ENCODE measurements around the gene CENPX.
A peak's percentile ranks its signal among the peaks of the same experiment; 100 is the strongest.

Gene CENPX

DNA sequence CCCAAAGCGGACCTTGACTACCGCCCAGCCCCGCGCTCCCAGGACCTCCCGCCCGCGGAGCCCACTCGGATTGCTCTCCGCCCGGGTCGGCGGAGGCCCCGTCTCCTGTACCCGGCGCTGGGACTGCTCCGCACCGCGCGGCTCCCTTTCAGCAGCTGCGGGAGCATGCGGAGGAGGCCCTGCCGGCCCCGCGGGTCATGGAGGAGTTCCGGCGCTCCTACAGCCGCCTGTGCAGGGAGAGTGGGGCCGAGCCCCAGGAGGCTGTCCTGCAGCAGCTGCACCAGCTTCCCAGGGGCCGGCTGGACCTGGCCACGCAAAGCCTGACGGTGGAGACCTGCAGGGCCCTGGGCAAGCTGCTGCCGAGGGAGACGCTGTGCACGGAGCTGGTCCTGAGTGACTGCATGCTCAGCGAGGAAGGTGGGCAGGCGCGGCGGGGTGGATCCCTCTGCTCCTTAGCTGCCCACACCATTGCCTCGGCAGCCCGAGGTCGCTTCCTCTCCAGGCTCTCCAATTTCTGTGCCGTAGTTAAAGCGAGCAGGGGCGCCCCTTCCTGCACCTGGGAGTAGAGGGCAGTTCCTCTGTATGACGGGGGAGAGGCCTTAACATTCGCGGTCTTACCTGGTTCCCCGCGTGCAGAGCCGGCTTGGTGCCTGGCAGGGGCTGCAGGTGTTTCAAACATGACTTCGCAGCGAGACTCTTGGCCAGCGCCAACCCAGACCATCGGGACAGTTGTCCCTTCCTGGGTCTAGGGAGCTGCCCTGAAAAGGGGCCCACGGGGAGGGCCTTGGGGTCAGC is 966 bp upstream of the CENPX start:
- no peak for DNase-seq (ENCODE audit: low read depth in 1 of 2, low spot score in 1 of 2)

DNA sequence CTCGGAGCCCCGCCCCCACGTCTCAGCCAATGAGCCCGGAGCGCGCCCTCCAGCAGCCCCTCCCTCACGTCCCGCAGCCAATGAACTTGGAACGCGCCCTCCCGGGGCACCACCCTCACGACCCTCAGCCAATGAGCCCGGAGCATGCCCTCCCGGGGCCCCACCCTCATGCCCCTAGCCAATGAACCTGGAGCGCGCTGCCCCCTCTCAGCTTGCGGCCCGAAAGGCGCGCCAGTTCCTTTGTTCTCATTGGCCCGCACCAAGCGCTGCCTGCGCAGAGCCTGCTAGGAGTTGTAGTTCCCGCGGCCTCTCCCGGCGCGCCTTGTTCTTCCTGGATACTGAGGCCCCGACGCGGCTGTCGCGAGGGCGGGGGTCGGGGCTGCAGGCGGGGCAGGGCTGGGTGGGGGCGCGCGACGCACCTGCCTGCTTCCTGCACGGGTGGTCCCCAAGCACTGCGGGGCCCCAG is 336 bp upstream of the CENPX start, which contains the start of gene LRRC45:
TSS of gene LRRC45 (plus strand) at position 325 of the 466 bp plus-strand sequence. CDS start 339 bp downstream, outside the sequence.
- peak; percentile 99 to 100 for DNase-seq (ENCODE audit: low read depth in 1 of 2, low spot score in 1 of 2)

DNA sequence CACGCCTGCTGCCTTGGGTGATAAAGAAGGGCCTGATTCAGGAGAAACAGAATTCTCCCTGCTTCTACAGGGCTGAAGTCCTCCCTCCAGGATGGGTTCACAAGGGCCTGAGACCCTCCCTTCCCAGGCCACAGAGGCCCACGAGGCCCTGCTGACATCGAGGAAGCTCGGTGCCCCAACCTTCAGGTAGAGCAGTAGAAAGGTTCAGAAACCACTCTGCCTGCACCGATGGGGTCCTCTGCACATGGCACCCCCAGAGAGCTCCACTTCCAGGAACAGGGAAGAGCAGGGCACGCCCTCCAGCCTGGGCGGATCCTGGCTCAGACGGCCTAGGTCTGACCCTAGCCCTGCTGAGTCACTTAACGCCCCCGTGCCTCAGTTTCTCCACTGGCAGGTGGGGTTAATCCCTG is 773 bp downstream of the CENPX start:
- DNase-seq (ENCODE audit: low read depth in 1 of 2, low spot score in 1 of 2) = no peak

DNA sequence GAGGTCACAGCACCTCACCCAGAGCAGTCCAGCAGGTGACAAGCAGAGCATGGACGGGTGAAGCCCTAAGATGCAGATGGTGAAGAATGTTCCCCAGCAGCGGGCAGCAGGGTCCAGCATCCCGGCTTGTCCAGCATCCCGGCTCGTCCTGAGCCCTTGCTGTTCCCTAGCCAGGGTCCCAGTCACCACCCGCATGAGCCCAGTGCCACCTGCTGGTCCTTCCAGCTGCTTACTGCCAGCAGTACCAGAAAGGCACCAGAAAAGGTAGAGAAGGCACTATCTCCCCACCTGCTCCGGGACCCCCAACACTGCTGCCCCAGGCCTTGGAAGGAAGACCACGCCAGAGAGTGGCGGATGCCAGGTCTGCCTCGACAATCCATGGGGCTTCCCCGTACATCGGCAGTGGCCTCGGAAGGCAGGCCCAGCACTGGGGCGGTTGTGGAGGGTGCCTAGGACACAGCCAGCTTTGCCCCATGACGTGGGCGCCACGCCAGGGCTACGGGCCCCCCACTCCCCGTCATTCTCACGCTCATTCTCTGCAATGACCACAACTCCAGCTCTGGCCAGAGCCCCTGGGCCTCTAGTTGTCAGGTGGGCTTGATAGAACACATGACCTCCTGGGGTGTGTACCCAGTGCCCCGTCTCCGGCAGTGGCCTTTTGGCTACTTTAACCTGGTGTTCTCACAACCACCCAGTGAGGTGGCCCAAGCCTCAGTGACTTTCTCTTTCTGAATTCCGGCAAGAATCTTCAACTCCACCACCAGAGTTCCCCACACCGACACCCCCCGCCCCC is 1.4 kb downstream of the CENPX start:
- no peak for DNase-seq (ENCODE audit: low read depth in 1 of 2, low spot score in 1 of 2)

DNA sequence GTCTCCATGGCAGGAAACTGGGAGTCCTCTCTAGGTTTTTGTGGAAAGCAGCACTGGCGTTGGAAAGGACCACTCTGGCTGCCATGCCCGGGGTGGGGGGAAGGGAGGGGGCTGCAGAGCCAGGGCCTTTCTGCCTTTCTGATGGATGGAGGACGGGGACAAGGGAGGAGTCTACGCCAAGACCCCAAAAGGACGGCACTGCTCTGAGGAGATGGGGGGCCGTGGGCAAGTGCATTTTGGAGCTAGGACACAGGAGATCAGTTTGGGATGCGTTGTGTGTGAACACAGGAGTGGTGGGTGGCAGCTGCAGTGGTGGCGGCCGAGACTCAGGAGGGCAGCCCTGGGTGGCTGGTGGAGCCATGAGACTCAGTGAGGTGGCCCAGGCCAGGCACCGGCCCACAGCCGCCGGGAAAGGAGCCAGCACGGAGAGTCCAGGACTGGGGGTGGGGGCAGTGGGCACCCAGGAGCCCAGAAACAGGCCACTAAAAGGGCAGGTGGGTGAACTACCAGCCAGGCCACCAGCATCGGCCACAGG is 2.0 kb downstream of the CENPX start:
- DNase-seq (ENCODE audit: low read depth in 1 of 2, low spot score in 1 of 2) = no peak

DNA sequence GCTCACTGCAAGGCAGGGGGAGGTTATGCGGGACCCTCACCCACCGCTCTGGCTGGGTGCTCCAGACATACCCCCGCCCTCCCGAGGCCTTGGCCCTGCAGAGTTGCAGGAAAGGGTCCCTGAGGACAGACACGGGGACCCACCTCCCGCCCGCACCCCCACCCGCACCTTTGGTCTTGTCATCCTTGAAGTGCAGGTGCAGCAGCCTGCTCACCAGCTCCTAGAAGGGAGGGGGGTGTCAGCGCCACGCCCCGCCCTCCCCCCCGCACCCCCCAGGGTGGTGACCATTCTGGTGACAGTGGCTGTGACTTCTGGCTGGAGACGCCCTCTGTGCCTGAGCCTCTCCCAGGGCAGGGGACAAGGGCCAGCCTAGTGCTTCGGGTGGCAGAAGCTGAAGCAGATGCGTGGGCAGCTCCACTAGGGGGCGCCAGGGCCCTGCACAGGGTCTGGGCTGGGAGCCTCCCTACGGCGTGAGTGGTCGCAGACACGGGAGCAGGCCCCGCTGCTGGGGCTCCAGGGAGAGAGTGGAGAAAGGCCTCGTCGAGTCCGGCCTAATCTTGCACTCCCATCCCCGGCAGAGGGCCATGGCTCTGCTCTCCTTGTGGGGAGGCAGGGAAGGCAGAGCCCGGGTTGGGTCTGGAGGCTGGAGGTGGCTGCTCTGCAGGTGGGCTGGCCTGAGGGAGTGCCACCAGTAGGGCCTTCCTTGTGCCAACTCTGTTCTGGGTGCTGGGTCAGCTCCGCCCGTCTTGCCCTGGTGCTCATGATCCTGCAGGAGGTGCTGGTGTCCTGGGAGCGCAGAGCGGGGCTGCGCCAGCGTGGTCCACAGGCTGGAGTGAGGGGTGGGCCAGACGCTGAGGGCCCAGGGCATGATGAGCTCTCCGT is 2.7 kb downstream of the CENPX start:
- peak; percentile 25 to 46 for DNase-seq (ENCODE audit: low read depth in 1 of 2, low spot score in 1 of 2)

DNA sequence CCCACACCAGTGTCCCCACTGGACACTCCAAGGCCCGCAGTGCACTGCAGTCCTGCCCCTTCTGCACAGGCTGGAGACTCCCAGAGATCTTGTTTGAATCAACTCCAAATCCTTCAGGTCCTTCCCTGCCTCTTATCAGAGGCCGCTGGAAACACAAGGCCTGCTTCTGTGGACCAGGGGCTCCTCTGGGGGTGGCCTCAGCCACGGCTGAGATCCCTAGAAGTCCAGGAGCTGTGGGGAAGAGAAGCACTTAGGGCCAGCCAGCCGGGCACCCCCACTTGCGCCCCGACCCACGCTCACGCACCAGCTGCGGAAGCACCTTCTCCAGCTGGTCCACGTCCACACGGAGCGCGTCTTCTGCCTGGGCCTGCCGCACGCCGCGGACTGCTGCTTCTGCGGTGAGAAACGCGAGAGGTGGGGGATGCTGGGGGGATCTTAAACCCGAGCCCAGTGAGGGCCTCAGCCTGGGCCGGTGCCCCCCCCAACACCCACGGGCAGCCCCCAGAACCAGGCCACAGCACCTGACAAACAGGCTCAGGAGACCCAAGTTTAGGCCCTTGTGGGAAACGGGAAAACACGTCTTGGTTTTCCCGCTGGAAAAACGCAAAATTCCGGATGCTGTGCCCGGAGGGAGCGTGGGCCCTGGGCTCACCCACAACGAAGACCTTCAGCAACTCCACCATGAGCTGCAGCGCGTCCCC is 3.5 kb downstream of the CENPX start:
- DNase-seq (ENCODE audit: low read depth in 1 of 2, low spot score in 1 of 2) = no peak

DNA sequence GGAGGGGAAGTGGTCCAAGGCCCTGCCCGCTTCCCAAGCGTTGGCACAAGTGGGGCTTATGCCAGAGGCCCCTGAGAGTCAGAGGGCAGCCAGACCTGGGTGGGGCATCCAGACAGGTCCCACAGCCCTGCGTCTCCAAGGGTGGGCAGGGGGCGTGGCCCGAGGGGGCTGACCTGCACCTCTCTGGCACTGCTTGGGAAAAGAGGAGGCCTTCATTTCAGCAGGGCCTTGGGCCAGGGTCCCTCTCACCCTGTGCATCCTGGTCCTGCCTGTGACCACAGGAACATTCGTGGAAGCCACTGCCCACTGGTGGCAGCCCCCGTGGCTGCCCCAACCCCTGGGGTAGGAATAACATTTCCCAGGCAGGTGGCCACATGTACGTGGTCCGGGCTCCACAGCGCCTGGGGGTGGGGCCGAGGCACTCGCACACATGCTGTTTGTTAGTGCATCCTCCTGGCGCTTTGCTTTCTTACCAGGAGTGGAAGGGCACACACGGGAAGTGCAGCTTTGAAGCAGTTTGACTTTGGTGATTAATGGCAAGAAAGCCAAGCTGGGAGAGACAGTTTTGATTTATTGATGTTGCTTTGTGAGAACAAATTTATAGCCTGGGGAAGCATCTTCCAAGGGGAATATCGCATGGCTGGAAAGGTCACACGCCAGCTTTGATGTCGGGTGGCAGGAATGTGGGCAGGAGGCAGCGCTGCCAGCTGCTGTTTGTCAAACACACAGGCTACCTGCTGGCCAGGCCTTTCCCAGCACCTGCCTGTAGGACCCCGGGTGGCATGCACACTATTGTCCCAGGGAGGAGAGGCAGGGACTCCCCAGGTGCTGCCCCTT is 4.3 kb downstream of the CENPX start:
- no peak for DNase-seq (ENCODE audit: low read depth in 1 of 2, low spot score in 1 of 2)

DNA sequence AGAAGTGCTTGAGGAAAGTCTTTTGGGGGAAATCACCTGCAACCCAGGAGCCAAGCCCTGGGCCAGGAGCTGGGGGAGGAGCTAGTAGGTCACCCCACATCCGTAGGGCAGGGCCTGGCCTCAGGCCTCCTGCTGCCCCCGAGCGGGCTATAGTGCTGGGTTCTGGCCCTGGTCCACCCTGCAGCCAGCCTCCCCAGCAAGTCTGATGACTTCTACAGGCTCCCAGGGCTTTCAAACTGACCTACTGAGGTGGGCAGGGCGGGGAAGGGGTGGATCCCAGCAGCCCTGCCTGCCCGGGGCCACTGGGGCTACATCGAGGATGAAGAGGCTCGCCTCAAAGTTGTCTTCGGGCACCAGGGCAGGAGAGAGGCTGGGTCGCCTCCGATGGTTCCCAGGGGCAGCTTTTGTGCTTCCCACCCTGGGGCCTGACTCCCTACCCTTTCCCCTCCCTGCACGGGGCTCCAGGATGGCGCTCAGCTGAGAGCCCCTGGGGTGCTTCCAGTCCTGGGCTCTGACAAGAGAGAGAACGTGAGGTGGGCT is 5.0 kb downstream of the CENPX start:
- DNase-seq (ENCODE audit: low read depth in 1 of 2, low spot score in 1 of 2) = no peak

DNA sequence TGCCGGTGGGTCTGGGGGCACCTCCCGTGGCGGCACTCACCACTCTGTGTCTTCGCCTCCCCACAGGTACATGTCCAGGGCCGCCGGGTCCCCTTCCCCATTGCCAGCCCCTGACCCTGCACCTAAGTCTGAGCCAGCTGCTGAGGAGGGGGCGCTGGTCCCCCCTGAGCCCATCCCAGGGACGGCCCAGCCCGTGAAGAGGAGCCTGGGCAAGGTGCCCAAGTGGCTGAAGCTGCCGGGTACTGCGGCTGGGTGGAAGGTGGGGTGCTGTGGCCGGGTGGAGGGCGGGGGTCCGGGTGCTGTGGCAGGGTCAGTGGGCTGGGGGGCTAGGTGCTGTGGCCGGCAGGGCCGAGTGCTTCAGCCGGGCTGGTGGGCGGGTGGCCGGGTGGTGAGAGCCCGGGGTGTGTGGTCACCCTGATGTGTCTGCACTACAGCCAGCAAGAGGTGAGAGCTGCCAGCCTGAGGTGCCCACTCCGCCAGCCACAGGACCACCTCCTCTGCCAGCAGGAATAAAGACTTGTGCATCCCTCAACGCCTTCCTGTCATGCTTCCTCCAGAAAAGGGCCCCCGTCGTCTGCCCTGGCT is 5.7 kb downstream of the CENPX start:
- no peak for DNase-seq (ENCODE audit: low read depth in 1 of 2, low spot score in 1 of 2)

DNA sequence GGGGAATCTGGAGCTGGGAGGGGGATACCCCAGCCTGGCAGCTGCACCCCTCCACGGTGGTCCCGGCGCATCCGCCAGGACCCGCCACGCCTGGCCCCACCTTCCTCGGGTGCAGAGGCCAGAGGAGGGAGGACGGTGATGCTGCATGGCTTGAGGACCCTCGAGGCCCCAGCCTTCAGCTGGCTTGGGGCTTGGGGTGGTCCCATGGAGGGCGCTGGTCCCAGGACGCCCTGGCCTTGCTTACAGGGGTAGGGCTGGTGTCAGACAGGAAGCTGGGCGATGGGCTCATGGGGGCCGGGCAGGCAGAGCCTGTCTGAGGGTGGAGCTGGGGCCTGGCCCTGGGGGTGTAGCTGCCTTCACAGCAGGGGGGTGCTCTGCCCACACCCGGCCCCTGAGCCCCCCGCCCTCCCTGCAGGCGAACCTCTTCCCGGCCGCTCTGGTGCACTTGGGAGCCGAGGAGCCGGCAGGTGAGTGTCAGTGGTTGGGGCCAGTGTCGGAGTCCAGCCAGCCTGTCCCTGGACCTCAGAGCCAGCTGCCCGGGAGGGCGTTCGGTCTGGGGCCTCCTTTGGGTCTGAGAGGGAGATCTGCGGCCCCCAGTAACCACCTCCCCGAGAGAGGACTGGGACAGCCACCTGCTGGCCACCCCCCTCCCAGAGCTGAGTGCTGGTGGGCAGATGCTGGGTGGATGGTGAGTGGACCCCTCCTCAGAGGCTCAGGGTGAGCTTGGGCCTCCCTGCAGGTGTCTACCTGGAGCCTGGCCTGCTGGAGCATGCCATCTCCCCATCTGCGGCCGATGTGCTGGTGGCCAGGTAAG is 6.4 kb downstream of the CENPX start:
- no peak for DNase-seq (ENCODE audit: low read depth in 1 of 2, low spot score in 1 of 2)

DNA sequence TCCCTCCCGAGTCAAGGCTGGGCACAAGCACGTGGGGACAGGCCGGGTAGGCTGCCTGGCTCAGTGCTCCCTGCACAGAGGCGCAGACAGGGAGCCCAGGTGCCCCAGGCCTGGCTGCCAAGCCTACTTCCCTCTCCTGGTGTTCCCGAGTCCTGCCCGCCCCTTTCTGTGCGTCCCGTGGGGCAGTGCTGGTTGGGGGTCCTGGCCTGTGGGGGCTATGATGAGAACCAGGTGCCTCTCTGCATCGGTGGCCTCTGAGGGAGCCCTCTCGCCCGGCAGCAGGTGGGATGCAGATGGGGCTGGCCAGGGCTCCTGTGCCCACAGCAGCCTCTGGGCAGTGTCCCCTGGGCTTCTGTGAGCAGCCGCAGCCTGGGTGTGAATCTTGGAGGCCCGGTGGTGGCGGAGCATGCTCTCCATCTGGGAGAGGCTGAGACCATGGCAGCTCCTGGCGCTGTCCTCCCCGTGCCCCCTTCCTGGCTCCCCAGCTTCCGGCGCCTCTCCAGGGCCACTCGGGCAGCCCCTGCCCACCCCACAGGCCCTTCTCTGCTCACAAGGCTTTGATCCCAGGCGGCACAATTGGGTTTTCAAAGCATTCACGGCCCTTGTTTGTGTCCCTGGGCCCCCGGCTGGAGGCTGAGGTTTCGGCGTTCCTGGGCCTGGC is 7.2 kb downstream of the CENPX start:
- no peak for DNase-seq (ENCODE audit: low read depth in 1 of 2, low spot score in 1 of 2)

DNA sequence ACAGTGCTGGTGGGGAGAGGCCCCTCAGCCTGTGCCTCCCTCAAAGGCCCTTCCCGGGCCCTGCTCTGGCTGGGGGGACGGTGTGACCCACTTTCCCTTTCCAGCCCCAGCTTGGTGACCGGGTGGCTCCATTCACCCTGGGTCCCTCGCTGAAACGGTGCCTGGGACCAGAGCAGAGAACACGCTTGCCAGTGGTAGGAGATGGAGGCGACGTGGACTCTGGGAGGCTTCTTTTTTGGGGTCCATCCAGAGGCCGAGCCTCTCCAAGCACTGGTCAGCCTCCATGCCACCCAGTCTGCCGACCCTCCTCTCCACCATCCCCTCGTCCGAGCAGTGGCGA is 7.7 kb downstream of the CENPX start:
- DNase-seq (ENCODE audit: low read depth in 1 of 2, low spot score in 1 of 2) = no peak

DNA sequence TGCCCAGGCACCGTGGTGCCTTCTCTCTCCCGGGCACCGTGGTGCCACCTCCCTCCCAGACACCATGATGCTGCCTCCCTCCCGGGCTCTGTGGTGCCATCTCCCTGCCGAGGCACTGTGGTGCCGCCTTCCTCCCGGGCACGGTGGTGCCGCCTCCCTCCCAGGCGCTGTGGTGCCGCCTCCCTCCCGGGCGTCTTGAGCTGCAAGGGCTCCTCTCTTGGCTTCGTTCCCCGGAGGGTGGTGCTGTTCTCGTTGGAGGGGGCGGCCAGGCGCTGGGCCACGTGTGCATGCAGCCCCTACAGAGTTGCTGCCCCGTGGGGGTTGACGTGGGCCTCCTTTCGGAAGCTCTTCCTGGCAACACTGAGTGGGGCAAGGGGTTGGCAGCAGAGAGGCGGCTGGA is 8.2 kb downstream of the CENPX start:
- no peak for DNase-seq (ENCODE audit: low read depth in 1 of 2, low spot score in 1 of 2)

DNA sequence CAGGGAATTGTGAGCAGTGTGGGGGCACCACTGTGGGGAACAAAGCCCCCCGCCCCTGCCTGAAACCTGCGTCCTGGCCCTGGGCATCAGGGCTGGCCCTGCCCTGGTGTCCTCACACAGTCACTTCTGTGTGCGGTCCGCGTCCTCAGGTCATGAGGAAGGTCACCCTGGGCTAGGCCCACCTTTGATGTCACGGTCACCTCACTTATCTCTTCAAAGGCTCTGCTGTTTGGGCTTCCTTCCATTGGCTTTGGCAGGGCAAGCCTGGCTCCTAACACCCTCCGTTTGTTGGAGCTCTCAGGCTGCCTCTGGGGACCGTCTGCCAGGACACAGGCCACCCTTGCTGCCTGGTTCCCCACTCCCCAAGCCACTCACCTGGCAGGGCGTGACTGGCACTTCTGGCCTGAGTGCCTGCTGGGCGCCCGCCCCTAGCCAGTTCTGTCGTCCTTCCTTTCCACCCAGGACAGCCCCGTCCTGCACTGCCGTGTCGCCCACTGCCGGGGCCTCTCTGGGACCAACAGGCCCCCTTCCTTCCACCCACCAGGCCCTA is 8.8 kb downstream of the CENPX start:
- DNase-seq (ENCODE audit: low read depth in 1 of 2, low spot score in 1 of 2) = no peak

DNA sequence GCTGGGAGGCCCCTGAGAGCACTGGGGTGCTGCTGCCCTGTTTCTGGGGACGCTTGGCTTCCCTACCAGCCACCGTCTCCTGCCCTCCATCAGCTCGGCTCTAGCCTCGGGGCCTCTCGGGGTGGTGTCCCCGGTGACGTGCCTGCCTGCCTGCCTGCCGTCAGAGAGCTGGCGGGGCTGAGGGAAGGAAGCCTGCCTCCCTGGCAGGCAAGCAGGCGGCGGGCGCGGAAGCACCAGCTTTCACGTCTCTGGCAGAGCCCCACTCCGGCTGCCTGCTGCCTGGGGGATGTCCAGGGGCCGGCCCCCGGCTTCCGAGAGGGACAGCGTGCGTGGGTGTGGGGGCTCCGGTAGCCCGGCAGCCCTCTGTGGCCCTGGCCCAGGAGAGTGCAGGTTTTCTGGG is 9.3 kb downstream of the CENPX start:
- no peak for DNase-seq (ENCODE audit: low read depth in 1 of 2, low spot score in 1 of 2)

DNA sequence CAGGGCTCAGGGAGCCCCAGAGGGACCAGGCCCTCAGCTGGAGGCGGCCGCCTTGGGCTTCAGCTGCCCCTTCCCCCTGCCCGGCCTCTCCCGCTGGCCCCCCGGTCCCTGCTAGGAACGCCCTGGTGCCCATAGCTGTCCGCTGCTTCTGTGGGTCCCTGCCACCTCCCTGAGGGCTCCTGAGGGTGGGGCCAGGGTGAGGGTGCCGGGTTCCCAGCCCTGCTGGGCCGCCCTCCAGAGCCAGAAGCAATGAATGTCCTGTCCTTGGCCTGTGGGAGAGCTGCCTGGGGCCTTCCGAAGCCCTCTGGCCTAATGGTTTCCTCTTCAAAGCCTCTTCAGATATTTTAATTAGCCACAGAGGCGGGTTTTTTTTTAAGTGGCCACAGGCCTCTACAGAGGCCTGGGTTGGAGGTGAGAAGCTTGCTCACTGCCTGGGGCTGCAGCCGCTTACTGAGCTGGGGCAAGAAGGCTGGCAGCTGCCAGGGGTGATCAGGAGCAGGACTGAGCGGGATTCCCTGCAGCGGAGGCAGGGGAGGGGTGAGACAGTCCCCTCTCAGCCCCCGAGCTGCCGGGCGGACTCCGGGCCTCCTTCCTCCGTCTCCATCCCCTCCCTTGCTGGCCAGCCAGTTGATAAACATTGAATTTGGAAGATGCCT is 9.9 kb downstream of the CENPX start:
- DNase-seq (ENCODE audit: low read depth in 1 of 2, low spot score in 1 of 2) = no peak
